ENCODE data around the gene COMT.

The COMT gene

GRCh38 chr22:19958083-19959042 lies 16.8 kb downstream of the COMT start:
- no peak for DNase-seq (ENCODE audit: low spot score)

- no peak for DNase-seq (ENCODE audit: low spot score)
Observed at GRCh38 chr22:19959043-19959586, 17.5 kb downstream of the COMT start.

GRCh38 chr22:19959587-19960490 lies 18.3 kb downstream of the COMT start:
- no peak for DNase-seq (ENCODE audit: low spot score)

GRCh38 chr22:19960491-19961200 lies 19.1 kb downstream of the COMT start:
- DNase-seq (ENCODE audit: low spot score): no peak

- DNase-seq (ENCODE audit: low spot score): no peak
Observed at GRCh38 chr22:19961201-19961580, 19.6 kb downstream of the COMT start.

GRCh38 chr22:19961868-19962245 lies 20.3 kb downstream of the COMT start:
- DNase-seq (ENCODE audit: low spot score): no peak

- DNase-seq (ENCODE audit: low spot score): peak; percentile 87
Observed at GRCh38 chr22:19962246-19962908, 20.8 kb downstream of the COMT start.

GRCh38 chr22:19962909-19963806 lies 21.6 kb downstream of the COMT start:
- DNase-seq (ENCODE audit: low spot score): no peak

GRCh38 chr22:19963863-19964642 lies 22.5 kb downstream of the COMT start:
- no peak for DNase-seq (ENCODE audit: low spot score)

GRCh38 chr22:19964701-19965386 lies 23.3 kb downstream of the COMT start:
- no peak for DNase-seq (ENCODE audit: low spot score)

GRCh38 chr22:19965771-19966709 lies 24.5 kb downstream of the COMT start:
- no peak for DNase-seq (ENCODE audit: low spot score)

- no peak for DNase-seq (ENCODE audit: low spot score)
Observed at GRCh38 chr22:19966908-19967750, 25.6 kb downstream of the COMT start.

GRCh38 chr22:19967850-19968449 lies 26.4 kb downstream of the COMT start:
- DNase-seq (ENCODE audit: low spot score): no peak

GRCh38 chr22:19968450-19968891 lies 26.9 kb downstream of the COMT start:
- no peak for DNase-seq (ENCODE audit: low spot score)

GRCh38 chr22:19969141-19969928 lies 27.8 kb downstream of the COMT start:
- no peak for DNase-seq (ENCODE audit: low spot score)

Data from germinal center (tissue), 1 donor.